Measurements from ENCODE around the gene GCAT. TPM values are rescaled to one million over a fixed set of nuclear protein-coding genes. Genes with fewer than 3 reads are reported as not detected.
A peak's percentile ranks its signal among the peaks of the same experiment; 100 is the strongest.
"Not testable (repeated sequence)": the region's sequence is repeated elsewhere in the genome, so short reads cannot be mapped to it uniquely, and the experiment has no call there.

GCAT gene
- total RNA-seq, 1 donor from 2014 or later, result 11.9 TPM

DNA sequence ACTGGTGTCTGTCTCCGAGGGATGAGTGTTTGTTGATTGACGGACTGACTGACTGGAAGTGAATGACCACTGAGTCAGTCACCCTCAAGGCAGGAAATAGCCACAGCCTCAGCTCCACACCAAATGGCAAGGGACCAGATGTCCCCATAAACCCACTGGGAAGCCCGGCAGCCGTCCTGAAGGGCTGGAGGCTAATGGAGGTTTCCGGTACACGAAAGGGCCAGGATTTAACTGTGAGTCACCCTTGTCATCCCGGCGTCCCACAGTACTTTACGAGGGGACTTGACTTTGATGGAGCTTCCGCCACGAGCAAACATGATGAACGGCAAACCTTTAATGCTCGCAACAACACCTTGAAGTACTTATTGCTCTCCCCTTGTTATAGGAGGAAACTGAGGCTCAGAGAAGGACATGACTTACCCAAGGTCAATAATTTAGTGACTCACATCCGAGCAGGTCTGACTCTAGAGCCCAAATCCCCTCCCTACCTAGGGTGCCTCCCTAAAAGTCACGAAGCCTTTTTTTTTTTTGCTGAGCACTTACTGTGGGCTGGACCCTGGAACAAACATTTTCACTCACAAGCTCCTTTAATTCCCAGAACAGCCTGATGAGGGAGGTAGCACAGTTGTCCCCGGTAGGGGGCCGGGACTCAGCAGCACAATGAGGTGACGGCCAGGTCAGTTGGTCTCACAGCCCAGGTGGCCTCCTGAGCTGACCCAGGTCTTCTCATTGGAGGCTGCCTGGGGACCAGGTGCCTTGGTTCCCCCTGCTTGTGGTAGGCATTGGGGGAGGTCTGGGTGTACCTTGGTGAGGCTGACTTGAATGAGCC is 25.2 kb upstream of the GCAT start:
- peak; percentile 34 to 77 for DNase-seq (ENCODE audit: low read depth in 2 of 2)

DNA sequence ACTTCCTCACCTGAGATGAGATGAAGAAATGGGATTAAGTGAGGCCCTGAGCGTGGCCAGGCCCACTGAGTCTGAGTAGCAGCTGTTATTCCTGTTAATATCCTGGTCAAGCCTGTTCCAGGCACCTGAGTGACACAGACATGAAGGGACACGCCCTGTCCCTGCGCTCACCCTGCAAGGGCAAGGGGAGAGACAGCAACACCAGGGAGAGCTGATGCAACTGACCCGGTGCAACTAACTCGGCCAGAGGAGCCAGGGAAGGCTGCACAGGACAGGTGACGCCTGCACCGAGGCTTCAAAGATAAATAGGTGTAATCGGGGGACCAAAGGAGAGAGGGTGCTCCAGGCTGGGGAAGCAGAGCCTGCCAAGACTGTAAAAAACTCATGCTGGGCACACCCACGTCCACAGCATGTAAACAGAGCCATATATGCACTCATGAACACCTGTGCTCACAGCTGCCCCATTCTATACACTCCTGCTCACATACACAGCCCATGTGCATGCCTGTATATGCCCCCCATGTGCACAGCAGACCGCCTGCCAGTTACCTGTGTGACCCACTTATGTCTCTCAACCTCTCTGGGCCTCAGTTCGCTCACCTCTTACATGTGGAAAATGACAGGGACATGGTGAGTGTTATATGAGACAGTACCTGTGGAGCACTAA is 22.8 kb upstream of the GCAT start:
- DNase-seq (ENCODE audit: low read depth in 2 of 2), result no peak

DNA sequence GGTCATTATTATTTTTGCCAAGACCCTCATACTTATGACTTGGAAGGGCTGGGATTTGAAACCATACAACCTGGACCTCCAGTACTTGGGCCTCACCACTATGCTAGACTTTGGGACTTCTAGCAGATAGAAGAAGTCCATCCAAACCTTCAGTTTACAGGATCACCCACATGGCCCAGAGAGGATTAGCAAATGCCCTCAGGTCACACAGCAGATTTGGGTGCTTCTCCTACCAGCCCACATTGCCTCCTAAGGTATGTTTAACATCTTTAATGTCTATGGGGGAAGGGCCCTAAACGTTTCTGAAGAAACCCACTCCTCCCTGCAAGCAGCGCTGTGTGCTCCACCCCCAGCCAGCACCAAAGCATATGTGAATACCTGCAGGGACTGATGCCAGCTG is 17.5 kb upstream of the GCAT start:
- no peak for DNase-seq (ENCODE audit: low read depth in 2 of 2)

DNA sequence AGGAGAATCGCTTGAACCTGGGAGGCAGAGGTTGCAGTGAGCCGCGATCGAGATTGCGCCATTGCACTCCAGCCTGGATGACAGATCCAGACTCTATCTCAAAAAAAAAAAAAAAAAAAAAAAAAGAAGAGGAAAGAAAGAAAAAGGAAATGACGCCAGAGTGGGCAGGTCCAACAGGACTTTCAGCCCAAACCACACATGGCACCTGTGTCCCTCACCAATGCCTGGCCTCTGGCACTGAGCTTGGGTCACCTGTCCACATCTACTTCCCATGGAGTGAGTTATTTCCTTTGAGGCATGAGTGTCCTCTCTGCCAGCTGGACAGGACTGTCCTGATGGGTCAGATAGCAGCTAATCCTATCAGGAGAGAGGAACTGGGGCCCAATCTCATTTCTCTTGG is 15.2 kb upstream of the GCAT start:
- DNase-seq (ENCODE audit: low read depth in 2 of 2), result peak in 1 of 2 donors; percentile 42

DNA sequence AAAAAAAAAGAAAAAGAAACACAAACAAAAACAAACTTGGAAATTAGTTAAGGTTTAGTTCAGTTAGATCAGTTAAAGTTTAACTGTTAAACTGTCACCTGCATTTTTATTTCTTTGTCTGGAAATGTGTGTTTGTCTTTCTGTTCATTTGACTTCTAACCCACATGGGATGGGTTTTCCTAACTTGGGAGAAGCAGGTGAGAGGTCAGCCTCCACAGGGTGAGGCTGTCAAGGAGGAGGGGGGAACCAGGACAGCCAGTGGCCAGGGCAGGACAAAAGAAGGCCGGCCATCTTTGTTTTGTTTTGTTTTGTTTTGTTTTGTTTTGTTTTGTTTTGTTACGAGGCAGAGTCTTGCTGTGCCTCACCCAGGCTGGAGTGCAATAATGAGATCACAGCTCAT is 13.4 kb upstream of the GCAT start:
- DNase-seq (ENCODE audit: low read depth in 2 of 2), result no peak

DNA sequence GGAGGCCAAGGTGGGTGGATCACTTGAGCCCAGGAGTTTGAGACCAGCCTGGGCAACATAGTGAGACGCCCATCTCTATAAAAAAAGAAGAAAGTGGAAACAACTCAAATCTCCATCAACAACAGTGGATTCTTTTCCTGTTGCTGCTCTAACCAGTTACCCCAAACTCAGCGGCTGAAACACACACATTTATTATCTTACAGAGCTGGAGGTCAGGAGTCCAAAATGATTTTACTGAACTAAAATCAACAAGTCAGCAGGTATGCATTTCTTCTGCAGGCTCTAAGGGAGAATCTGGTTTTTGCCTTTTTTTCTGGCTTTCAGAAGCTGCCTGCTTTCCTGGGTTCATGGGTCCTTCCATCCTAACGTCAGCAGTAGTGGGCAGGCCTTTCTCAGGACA is 11.7 kb upstream of the GCAT start:
- no peak for DNase-seq (ENCODE audit: low read depth in 2 of 2)

DNA sequence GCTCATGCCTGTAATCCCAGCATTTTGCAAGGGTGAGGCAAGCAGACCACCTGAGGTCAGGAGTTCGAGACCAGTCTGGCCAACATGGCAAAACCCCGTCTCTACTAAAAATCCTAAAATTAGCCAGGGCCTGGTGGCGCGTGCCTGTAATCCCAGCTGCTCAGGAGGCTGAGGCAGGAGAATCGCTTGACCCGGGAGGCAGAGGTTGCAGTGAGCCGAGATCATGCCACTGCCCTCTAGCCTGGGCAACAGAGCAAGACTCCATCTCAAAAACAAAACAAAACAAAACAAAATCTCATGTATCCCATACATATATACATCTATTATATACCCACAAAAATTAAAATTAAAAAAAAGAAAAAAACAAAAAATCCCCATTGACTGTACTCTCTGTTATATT is 10.5 kb upstream of the GCAT start:
- not testable (repeated sequence) for DNase-seq (ENCODE audit: low read depth in 2 of 2)

DNA sequence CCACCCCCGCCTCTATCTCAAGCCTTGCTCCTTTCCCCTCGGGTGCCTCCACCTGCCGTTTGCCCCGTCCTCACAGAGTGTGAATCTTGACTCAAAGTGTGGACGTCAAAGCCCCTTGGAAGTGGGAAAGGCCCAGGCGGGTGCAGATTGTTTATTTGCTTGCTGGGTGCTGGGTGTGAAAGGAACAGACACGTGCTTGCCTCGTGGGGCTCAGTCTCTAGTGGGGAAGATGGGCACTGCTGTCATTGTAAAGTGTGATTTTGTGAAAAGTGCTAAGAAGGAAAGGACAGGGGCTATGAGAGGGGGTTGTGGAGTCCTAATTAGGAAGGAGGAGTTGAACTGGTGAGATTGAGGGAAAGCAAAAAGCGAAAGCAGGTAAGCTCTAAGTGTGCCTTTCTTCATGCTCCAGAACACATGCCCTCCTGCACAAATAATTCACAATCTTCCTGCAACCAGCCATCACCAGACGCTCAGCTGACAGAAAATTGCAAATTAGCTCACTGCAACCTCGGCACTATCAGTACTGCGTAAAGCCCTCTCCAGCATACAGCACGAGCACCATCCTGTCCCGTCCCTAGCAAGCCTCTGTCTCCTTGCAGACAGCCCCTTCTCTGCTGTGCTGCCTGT is 9.7 kb upstream of the GCAT start:
- DNase-seq (ENCODE audit: low read depth in 2 of 2), result no peak

DNA sequence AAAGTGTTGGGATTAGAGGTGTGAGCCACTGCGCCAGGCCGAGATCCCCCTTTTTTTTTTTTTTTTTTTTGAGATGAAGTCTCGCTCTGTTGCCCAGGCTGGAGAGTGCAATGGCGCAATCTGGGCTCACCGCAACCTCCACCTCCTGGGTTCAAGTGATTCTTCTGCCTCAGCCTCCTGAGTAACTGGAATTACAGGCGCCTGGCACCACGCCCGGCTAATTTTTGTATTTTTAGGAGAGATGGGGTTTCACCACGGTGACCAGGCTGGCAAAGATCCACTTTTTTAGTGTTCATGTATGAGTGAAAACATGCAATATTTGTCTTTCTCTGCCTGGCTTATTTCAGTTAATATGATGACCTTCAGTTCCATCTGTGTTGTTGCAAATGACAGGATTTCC is 7.8 kb upstream of the GCAT start:
- not testable (repeated sequence) for DNase-seq (ENCODE audit: low read depth in 2 of 2)

DNA sequence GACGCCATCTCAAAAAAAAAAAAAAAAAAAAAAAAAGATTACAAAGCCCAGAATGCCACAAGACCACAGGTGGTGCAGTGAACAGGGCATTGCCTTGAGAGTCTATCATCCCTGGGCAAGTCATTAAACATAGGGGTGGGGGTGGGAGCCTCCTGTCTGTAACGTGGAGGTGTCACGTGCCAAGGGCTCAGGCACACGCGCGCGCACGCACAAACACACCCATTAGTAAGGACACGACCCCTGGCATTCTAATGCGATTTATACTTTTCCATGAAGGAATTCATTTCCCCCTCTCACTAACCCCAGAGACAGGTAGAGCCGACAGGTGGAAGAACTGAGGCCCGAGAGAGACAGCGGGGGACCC is 5.8 kb upstream of the GCAT start:
- peak in 1 of 2 donors; percentile 31 for DNase-seq (ENCODE audit: low read depth in 2 of 2)

DNA sequence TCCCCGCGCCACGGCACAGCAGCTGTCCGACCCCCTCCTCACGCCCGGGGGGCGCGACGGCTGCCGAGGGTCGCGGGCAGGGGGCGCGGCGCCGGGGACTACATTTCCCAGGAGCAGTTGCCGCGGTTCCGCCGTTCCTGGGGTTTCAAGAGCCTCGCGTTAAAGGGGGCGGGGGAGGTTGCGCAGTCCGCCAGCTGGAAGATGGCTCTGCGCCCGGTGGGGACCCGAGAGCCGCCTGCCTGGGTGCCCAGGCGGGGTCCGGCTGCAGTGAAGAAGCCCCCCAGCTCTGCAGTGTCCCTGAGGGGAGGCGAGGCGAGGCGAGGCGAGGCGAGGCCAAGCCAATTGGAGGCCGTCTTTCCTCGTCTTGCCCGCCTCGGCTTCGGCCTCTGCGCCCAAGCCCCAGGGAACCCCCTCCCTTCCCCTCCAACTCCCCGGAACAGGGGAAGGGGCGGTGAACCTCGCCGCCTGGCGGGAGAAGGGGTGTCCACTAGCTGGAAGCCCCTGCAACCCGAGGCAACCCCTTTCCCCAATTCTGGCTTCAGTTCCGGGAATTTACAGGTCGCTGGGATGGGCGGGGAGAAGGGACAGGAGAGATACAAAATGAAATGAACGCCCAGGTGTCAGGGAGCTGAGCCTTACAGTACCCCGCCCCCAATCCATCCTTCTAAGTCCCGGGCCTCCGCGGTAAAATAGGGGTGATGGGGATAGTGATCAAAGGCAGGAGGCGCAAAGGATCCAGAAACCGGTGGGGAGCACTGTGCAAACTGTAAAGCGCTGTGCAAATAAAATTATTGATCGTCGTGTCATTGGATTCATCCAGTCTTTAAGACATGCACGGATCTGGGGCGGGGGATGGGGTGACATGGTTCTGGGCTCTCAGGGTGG is 5.2 kb upstream of the GCAT start:
- DNase-seq (ENCODE audit: low read depth in 2 of 2), result peak; percentile 55 to 69

DNA sequence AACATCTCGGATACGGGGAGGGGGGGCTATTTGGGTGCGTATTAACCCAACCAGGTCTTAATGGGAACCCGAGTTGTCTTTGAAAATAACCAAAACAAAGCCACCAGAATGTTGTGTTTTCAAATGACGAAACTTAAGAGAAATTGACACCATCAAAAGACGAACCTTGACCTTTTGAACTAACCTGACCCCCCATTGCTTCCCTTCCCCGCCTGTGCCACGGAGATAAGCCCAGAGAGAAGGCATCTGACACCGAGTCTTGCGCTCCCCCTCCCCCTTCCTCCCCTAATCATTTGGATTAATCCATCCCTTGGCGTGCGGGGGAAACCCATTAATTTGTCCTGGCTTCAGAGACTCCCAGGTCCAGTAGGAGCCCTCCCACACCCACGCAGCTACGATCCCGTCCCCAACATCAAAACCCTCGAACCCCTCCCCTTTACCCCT is 4.5 kb upstream of the GCAT start:
- no peak for DNase-seq (ENCODE audit: low read depth in 2 of 2)

DNA sequence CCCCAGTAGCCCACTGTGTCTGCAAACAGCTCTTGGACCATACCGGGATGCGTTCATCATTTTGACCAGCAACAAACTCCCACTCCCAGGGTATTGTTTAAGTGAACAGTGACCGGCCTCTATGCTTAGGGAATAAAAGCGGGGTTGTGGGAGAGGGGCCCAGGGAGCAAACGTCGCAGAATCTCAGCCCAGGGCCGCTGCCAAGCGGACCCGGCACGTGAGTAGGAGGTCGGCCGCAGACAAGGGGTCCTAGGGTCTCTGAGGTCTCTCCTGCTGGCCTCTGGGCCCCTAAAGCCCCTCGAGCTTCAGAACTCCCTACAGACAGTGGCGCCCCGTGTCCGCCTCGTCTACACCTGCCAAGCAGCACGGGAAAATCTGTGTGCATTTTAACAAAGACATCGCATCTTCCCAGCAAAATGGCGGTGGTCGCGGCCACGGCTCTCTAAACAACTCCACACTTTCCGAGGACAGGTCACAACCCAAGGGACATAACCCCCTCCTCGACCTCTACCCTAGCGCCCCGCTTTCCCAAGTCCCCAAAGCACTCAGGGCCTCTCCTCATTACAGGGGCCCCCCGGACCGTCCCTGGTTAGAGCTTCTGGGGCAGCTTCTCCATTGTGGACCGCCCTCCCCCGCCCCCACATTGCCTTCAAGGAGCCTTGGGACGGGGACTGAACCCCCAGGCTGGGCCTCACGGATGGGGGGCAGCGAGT is 3.9 kb upstream of the GCAT start:
- no peak for DNase-seq (ENCODE audit: low read depth in 2 of 2)

DNA sequence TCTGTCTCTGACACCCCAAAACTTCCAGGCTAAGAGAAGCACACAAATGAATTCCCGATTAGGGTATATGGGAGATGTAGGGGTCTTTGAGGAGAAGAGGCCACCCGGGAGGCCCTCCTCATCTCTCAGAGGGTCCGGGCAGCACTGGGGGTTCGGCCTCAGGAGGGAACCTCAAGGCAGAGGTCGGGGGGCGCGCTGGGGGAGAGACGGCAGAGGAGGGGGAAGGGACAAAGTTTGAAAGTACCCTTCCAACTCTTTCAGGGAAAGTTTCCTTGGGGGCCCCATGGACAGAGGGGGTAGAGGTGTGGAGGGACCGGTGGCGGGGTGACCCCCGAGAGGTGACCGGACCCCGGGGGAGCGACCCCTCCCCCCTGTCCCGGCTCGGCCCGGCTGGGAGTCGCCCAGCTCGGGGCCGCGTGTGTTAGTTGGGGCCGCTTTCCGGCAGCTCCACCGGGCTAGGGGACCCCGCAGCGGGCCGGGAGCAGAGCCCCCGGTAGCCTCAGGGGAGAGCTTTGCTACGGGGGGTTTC is 3.3 kb upstream of the GCAT start:
- no peak for DNase-seq (ENCODE audit: low read depth in 2 of 2)

DNA sequence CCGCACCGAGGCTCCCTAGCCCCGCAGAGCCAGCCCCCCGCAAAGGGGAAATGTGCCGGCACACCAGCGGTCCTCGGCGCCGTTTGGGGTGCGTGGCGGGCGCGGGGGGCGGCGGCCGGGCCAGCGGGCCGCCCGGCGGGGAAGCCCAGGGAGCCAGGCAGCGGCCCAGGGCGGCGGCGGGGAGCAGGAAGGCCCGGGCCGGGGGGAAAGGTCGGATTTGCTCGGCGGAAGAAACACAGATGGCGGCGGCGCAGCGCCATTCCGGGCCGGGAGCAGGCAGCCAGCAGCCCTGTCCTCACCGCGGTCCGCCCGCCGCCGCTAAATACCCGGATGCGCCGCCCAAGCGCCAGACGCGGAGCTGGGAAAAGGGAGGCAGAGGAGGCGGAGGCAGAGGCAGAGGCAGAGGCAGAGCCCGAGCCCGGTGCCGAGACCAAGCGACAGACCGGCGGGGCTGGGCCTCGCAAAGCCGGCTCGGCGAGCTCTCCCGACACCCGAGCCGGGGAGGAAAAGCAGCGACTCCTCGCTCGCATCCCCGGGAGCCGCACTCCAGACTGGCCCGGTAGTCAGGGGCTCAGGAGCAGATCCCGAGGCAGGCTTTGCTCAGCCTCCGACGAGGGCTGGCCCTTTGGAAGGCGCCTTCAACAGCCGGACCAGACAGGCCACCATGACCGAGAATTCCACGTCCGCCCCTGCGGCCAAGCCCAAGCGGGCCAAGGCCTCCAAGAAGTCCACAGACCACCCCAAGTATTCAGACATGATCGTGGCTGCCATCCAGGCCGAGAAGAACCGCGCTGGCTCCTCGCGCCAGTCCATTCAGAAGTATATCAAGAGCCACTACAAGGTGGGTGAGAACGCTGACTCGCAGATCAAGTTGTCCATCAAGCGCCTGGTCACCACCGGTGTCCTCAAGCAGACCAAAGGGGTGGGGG is 2.6 kb upstream of the GCAT start:
- DNase-seq (ENCODE audit: low read depth in 2 of 2), result peak; percentile 85 to 93

DNA sequence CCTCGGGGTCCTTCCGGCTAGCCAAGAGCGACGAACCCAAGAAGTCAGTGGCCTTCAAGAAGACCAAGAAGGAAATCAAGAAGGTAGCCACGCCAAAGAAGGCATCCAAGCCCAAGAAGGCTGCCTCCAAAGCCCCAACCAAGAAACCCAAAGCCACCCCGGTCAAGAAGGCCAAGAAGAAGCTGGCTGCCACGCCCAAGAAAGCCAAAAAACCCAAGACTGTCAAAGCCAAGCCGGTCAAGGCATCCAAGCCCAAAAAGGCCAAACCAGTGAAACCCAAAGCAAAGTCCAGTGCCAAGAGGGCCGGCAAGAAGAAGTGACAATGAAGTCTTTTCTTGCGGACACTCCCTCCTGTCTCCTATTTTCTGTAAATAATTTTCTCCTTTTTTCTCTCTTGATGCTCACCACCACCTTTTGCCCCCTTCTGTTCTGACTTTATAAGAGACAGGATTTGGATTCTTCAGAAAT is 1.9 kb upstream of the GCAT start:
- DNase-seq (ENCODE audit: low read depth in 2 of 2), result no peak

DNA sequence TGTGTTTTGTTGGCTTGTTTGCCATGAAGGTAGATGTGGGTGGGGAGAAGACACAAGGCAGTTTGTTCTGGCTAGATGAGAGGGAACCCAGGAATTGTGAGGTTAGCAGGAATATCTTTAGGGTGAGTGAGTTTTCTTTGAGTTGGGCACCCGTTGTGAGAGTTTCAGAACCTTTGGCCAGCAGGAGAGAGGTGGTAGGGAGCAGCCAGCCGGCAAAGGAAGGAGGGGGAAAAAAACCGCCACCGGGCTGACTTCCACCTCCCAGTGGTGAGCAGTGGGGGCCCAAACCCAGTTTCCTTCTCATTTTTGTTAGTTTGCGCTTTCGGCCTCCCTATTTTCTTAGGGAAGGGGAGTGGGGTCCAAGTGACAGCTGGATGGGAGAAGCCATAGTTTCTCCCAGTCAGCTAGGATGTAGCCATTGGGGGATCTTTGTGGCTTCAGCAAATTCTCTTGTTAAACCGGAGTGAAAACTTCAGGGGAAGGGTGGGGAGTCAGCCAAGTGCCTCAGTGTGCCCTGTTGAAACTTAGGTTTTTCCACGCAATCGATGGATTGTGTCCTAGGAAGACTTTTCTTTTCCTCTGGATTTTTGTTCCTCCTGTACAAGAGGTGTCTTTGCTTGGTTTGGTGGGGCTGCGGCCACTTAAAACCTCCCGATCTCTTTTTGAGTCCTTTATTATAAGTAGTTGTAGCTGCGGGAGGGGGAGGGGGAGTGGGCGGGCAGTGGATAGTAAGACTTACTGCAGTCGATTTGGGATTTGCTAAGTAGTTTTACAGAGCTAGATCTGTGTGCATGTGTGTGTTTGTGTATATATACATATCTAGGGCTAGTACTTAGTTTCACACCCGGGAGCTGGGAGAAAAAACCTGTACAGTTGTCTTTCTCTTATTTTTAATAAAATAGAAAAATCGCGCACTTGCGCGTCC is 1.1 kb upstream of the GCAT start:
- DNase-seq (ENCODE audit: low read depth in 2 of 2), result peak in 1 of 2 donors; percentile 39

DNA sequence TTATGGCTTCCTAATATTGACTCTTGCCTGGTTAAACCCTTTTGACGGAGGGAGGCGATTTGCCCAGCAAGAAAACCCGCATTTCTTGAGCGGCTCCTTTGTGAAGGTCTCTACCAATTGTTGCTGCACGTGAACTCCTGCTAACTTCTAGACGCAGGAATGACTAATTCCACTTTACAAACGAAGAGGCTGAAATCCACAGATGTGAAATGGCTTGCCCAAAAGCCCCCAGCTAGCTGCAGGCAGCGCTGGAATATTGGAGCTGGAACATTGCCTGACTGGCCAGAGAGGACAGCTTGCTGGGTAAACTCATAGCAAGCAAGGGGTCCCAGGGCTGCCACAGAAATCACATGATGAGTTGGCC is 542 bp downstream of the GCAT start:
- DNase-seq (ENCODE audit: low read depth in 2 of 2), result no peak

Data from lung microvascular endothelial cell (primary cell).